Neutrophil (primary cell): ENCODE data around the gene LDB2.

Experiments used
- H3K27ac ChIP-seq: fragments of 200-600 bp; sonication (generic); 2 replicates; pipeline ENCODE4 v1.5.1; 2016; ENCODE audit warnings: mild to moderate bottlenecking, moderate library complexity
- H3K27me3 ChIP-seq: fragments of 200-600 bp; sonication (generic); 2 replicates; pipeline ENCODE4 v1.6.0; 2016; ENCODE audit warnings: mild to moderate bottlenecking
- H3K36me3 ChIP-seq: fragments of 200-600 bp; sonication (generic); 2 replicates; pipeline ENCODE4 v1.5.1; 2017
- H3K4me1 ChIP-seq, 2 experiments: fragments of 200-600 bp in 1 of 2; sonication (generic) in 1 of 2; 1 replicate in 1 of 2; 2 replicates in 1 of 2; pipeline versions ENCODE4 v1.5.1 to v1.6.1; 2013 to 2016; ENCODE audit warnings: low read depth in 1 of 2, low read length in 1 of 2, mild to moderate bottlenecking in 1 of 2, moderate library complexity in 1 of 2; ENCODE audit not compliant: control insufficient read depth in 1 of 2, insufficient read depth in 1 of 2
- H3K4me3 ChIP-seq, 2 experiments: fragments of 200-600 bp in 1 of 2; sonication (generic) in 1 of 2; 1 replicate in 1 of 2; 2 replicates in 1 of 2; pipeline ENCODE4 v1.5.1; 2013 to 2016; ENCODE audit warnings: low read depth in 1 of 2, low read length in 1 of 2, mild to moderate bottlenecking in 1 of 2, moderate library complexity in 1 of 2
- H3K9me3 ChIP-seq: fragments of 200-600 bp; sonication (generic); 2 replicates; pipeline ENCODE4 v1.5.1; 2016
- TF ChIP-seq, protein P1 (sequence below): fragments of 200-600 bp; sonication (generic); IDR thresholded peaks from 2 replicates; pipeline ENCODE4 v1.5.1; 2016; ENCODE audit warnings: antibody characterized with exemption

Gene LDB2

DNA sequence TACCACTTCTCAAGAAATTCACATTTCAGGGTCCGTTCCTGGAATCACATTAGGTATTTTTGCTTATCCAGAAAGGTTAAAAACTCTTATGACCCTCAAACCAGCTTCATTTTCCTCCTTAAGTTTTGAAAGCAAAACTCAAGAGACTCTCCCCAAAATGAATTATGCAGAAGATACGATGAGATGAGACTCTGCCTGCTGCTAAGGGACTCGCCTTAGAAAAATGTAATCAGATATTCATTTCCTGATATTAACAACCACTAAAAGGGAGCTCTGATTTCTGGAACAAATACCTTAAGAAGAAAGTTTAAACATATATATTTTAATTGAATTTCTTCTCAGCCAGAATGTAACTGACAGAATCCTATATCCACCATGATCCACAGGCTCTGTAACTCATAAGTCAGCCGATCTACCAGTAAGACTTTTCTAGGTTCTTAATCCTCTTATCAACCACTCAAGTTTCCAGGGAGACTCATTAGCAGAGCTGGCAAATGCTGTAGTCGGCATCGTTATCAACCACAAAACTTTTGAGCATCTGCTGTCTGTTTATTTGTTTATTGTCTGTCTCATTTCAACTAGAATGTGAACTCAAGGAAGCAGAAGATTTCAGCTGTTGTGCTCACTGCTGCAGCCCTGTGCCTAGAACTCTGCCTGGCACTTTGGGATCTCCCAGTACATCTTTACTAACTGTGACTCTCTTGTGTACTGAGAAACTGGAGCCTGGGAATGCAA is 112.5 kb downstream of the LDB2 start:
- Histone ChIP-seq H3K4me1 (no peaks in the 10 kb centered on the region), H3K36me3 (no peaks in the 10 kb centered on the region), H3K27ac (no peak overlapping the region), H3K9me3 (no peaks in the 10 kb centered on the region), H3K27me3 (no peaks in the 10 kb centered on the region), H3K4me3 (no peak overlapping the region)
- TF ChIP-seq, protein P1, sequence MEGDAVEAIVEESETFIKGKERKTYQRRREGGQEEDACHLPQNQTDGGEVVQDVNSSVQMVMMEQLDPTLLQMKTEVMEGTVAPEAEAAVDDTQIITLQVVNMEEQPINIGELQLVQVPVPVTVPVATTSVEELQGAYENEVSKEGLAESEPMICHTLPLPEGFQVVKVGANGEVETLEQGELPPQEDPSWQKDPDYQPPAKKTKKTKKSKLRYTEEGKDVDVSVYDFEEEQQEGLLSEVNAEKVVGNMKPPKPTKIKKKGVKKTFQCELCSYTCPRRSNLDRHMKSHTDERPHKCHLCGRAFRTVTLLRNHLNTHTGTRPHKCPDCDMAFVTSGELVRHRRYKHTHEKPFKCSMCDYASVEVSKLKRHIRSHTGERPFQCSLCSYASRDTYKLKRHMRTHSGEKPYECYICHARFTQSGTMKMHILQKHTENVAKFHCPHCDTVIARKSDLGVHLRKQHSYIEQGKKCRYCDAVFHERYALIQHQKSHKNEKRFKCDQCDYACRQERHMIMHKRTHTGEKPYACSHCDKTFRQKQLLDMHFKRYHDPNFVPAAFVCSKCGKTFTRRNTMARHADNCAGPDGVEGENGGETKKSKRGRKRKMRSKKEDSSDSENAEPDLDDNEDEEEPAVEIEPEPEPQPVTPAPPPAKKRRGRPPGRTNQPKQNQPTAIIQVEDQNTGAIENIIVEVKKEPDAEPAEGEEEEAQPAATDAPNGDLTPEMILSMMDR, result no peak

DNA sequence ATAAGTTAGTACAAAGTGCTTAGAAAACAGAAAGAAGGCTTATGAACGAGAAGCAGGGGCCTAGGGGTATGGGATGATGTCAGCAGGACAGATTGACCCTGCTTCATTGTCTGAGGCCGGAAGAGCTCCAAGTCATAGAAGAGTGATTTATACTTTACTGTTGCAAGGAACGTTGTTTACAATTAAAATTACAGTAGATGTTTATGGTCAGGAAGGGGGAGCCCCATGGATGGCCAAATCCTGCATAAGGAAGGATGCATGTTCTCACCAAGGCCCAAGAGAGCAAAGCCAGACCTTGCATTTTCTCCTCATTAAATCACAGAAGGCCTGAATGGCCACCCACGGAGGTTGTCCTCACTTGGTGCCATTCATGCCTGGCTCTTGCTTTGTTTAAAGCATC is 115.3 kb downstream of the LDB2 start:
- no peaks in the 10 kb centered on the region for H3K4me1 ChIP-seq
- TF ChIP-seq, protein P1, result no peak
- H3K4me3 ChIP-seq, result no peak overlapping the region
- H3K9me3 ChIP-seq, result no peaks in the 10 kb centered on the region
- no peaks in the 10 kb centered on the region for H3K36me3 ChIP-seq
- H3K27ac ChIP-seq, result no peak overlapping the region
- H3K27me3 ChIP-seq, result no peaks in the 10 kb centered on the region

DNA sequence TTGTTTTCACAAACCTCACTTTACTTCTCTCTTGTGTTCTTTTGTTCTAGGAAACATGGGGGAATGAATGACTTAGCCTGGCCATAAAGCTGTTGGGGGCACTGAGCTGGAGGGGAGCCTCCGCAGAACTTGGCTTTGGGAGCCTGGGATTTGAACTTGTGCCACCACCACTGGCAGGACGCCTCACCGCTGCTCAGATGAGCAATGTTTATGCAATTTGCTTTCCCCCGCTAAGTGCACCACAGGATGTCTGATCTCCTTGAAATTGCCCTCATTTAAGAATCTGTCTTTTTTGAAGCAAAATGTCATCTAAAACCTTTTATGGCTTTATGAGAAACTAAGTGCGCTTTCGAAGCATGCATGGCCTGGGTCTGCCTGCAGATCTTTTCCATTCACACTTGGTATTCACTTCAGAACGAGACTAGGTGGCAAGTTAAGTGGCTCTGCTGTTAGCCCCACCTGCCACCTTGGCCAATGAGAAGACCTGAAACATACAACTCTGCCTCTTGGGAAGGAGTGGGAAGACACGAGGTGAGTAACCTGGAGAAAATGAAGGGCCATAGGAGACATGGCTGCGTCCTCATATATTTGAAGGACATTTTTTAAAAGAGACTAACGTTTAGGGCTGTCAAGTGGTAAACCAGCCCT is 119.3 kb downstream of the LDB2 start:
- Histone ChIP-seq H3K27ac (no peak overlapping the region), H3K4me1 (no peaks in the 10 kb centered on the region), H3K36me3 (no peaks in the 10 kb centered on the region), H3K9me3 (no peaks in the 10 kb centered on the region), H3K4me3 (no peak overlapping the region), H3K27me3 (no peaks in the 10 kb centered on the region)
- TF ChIP-seq, protein P1, result no peak

DNA sequence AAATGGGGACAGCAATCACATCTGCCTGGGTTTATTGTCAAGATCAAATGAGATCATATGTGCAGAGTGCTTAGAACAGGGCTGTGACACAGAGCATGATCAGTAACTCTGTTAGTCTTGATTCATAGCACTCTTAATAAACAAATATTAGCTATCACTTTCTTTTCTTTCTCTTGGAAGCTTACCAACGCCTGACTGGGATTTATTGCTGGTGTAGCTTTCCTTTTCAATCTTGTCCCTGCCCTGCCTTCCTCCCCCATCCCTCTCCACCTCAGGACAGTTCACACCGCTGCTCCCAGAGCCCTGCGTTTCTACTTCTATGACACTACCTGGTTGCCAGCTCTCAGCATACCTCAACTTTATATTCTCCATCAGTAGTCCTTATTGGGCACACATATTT is 120.7 kb downstream of the LDB2 start:
- Histone ChIP-seq H3K36me3 (no peaks in the 10 kb centered on the region), H3K4me1 (no peaks in the 10 kb centered on the region), H3K4me3 (no peak overlapping the region), H3K27ac (no peak overlapping the region), H3K27me3 (no peaks in the 10 kb centered on the region), H3K9me3 (no peaks in the 10 kb centered on the region)
- TF ChIP-seq, protein P1, result no peak

DNA sequence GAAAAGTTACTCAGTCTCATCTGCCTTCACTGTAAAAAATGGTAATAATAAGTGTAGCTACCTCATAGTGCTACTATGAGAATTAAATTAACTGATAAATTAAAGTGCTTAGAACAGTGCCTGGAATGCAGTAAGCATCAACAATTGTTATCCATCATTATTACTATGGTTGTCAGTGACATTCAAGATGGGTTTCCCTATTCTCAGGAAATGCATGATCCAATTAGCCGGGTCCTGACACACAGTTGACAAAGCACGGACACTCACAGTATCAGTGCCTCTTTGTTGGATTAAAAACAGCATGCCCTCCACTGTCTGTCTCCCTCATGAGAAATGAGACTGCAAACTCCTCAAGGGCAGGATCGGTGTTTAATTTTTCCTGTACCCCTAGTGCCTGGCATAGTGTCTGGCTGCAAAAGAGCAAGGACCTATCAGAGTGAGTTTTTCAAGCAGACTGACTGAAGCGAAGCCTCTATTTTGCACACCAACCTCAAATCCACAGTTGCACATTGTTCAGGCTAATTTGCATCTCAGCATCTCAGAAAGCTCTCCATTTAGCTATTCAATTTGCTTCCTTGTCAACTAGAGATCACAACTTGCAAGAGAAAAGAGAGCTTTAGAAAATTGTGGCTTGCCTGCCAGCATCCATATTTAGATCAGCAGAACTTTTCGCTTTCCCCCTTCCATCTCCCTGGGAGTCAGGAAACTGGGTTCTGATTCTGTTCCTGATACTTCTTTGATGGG is 122.9 kb downstream of the LDB2 start:
- Histone ChIP-seq H3K4me3 (no peak overlapping the region), H3K4me1 (no peaks in the 10 kb centered on the region), H3K27me3 (no peaks in the 10 kb centered on the region), H3K27ac (no peak overlapping the region), H3K36me3 (no peaks in the 10 kb centered on the region), H3K9me3 (no peaks in the 10 kb centered on the region)
- TF ChIP-seq, protein P1, result no peak
